ENCODE measurements around the gene DOCK11.
"Not testable (repeated sequence)": the region's sequence is repeated elsewhere in the genome, so short reads cannot be mapped to it uniquely, and the experiment has no call there.

The DOCK11 gene

GRCh38 chrX:118566359-118566758 lies 70.7 kb downstream of the DOCK11 start:
- DNase-seq (ENCODE audit: low read depth in 2 of 3, low spot score in 1 of 3), result no peak

GRCh38 chrX:118569676-118570075 lies 74.1 kb downstream of the DOCK11 start:
- peak; percentile 4 to 25 (median 9) for DNase-seq (ENCODE audit: low read depth in 2 of 3, low spot score in 1 of 3)

GRCh38 chrX:118570209-118570608 lies 74.6 kb downstream of the DOCK11 start:
- DNase-seq (ENCODE audit: low read depth in 2 of 3, low spot score in 1 of 3), result no peak

- DNase-seq (ENCODE audit: low read depth in 2 of 3, low spot score in 1 of 3), result no peak
Measured at GRCh38 chrX:118571836-118572235, 76.2 kb downstream of the DOCK11 start.

GRCh38 chrX:118574666-118575065 lies 79.1 kb downstream of the DOCK11 start:
- DNase-seq (ENCODE audit: low read depth in 2 of 3, low spot score in 1 of 3), result no peak

- DNase-seq (ENCODE audit: low read depth in 2 of 3, low spot score in 1 of 3), result no peak
Measured at GRCh38 chrX:118577041-118577440, 81.4 kb downstream of the DOCK11 start.

GRCh38 chrX:118579417-118579816 lies 83.8 kb downstream of the DOCK11 start:
- DNase-seq (ENCODE audit: low read depth in 2 of 3, low spot score in 1 of 3), result no peak

- DNase-seq (ENCODE audit: low read depth in 2 of 3, low spot score in 1 of 3), result not testable (repeated sequence)
Measured at GRCh38 chrX:118582926-118583325, 87.3 kb downstream of the DOCK11 start.

GRCh38 chrX:118583781-118584180 lies 88.2 kb downstream of the DOCK11 start:
- no peak for DNase-seq (ENCODE audit: low read depth in 2 of 3, low spot score in 1 of 3)

- DNase-seq (ENCODE audit: low read depth in 2 of 3, low spot score in 1 of 3), result no peak
Measured at GRCh38 chrX:118585296-118585695, 89.7 kb downstream of the DOCK11 start.

- DNase-seq (ENCODE audit: low read depth in 2 of 3, low spot score in 1 of 3), result not testable (repeated sequence)
Measured at GRCh38 chrX:118586206-118586605, 90.6 kb downstream of the DOCK11 start.

GRCh38 chrX:118588715-118589114 lies 93.1 kb downstream of the DOCK11 start:
- no peak for DNase-seq (ENCODE audit: low read depth in 2 of 3, low spot score in 1 of 3)

- no peak for DNase-seq (ENCODE audit: low read depth in 2 of 3, low spot score in 1 of 3)
Measured at GRCh38 chrX:118589227-118589626, 93.6 kb downstream of the DOCK11 start.

- no peak for DNase-seq (ENCODE audit: low read depth in 2 of 3, low spot score in 1 of 3)
Measured at GRCh38 chrX:118593407-118593806, 97.8 kb downstream of the DOCK11 start.

- no peak for DNase-seq (ENCODE audit: low read depth in 2 of 3, low spot score in 1 of 3)
Measured at GRCh38 chrX:118594697-118595420, 99.2 kb downstream of the DOCK11 start.

GRCh38 chrX:118595501-118596042 lies 100.0 kb downstream of the DOCK11 start:
- DNase-seq (ENCODE audit: low read depth in 2 of 3, low spot score in 1 of 3), result no peak

- no peak for DNase-seq (ENCODE audit: low read depth in 2 of 3, low spot score in 1 of 3)
Measured at GRCh38 chrX:118596390-118596789, 100.8 kb downstream of the DOCK11 start.

- DNase-seq (ENCODE audit: low read depth in 2 of 3, low spot score in 1 of 3), result peak in 2 of 3 donors; percentile 2 to 35
Measured at GRCh38 chrX:118603981-118604380, 108.4 kb downstream of the DOCK11 start.

GRCh38 chrX:118612290-118612689 lies 116.7 kb downstream of the DOCK11 start:
- DNase-seq (ENCODE audit: low read depth in 2 of 3, low spot score in 1 of 3), result no peak

GRCh38 chrX:118614150-118614549 lies 118.5 kb downstream of the DOCK11 start:
- DNase-seq (ENCODE audit: low read depth in 2 of 3, low spot score in 1 of 3), result no peak

- no peak for DNase-seq (ENCODE audit: low read depth in 2 of 3, low spot score in 1 of 3)
Measured at GRCh38 chrX:118615141-118615540, 119.5 kb downstream of the DOCK11 start.

- DNase-seq (ENCODE audit: low read depth in 2 of 3, low spot score in 1 of 3), result no peak
Measured at GRCh38 chrX:118621081-118621759, 125.6 kb downstream of the DOCK11 start.

All from stimulated activated CD4-positive, alpha-beta T cell treated with anti-CD3 and anti-CD28 coated beads, Interleukin-12 subunit alpha, Interleukin-12 subunit beta, amount 100 ng/mL, for 48 hours (primary cell).